GM21381 (cell line): ENCODE data around the gene ATP6V1B1.

Source experiments
- ATAC-seq: cut with Tn5 transposase; IDR thresholded peaks from one replicate; pipeline ENCODE4 v1.9.1; 2021; ENCODE audit warnings: mild to moderate bottlenecking, moderate library complexity; ENCODE audit not compliant: unreplicated experiment

The ATP6V1B1 gene

GRCh38 chr2:70964596-70965386, 29.1 kb downstream of the ATP6V1B1 start:
- ATAC-seq = peak; percentile 91

- ATAC-seq = no peak
Measured at GRCh38 chr2:70965506-70965905, 29.8 kb downstream of the ATP6V1B1 start.

GRCh38 chr2:70966681-70967080, 31.0 kb downstream of the ATP6V1B1 start:
- no peak for ATAC-seq

GRCh38 chr2:70967189-70967588, 31.5 kb downstream of the ATP6V1B1 start:
- no peak for ATAC-seq

- ATAC-seq = no peak
Measured at GRCh38 chr2:70974592-70974991, 38.9 kb downstream of the ATP6V1B1 start.

- no peak for ATAC-seq
Measured at GRCh38 chr2:70975237-70975636, 39.5 kb downstream of the ATP6V1B1 start.

GRCh38 chr2:70977605-70978205, 42.0 kb downstream of the ATP6V1B1 start:
- ATAC-seq = no peak

- ATAC-seq = no peak
Measured at GRCh38 chr2:70978341-70979179, 42.9 kb downstream of the ATP6V1B1 start, which contains the start of gene ANKRD53. ANKRD53 (plus strand) TSS chr2:70978630; CDS start chr2:70978646, 16 bp downstream.

GRCh38 chr2:70979180-70979488, 43.4 kb downstream of the ATP6V1B1 start:
- no peak for ATAC-seq

GRCh38 chr2:70979626-70980025, 43.9 kb downstream of the ATP6V1B1 start:
- no peak for ATAC-seq

GRCh38 chr2:70981421-70981820, 45.7 kb downstream of the ATP6V1B1 start:
- ATAC-seq = no peak

- no peak for ATAC-seq
Measured at GRCh38 chr2:70981866-70982810, 46.4 kb downstream of the ATP6V1B1 start.

GRCh38 chr2:70982971-70983370, 47.3 kb downstream of the ATP6V1B1 start:
- no peak for ATAC-seq

- ATAC-seq = no peak
Measured at GRCh38 chr2:70983506-70984227, 48.0 kb downstream of the ATP6V1B1 start.

- ATAC-seq = no peak
Measured at GRCh38 chr2:70984228-70984575, 48.5 kb downstream of the ATP6V1B1 start.

GRCh38 chr2:70984576-70985282, 49.0 kb downstream of the ATP6V1B1 start:
- ATAC-seq = peak; percentile 93

GRCh38 chr2:70985283-70985688, 49.6 kb downstream of the ATP6V1B1 start:
- ATAC-seq = no peak

GRCh38 chr2:70985956-70986355, 50.3 kb downstream of the ATP6V1B1 start:
- ATAC-seq = no peak

- ATAC-seq = no peak
Measured at GRCh38 chr2:70986499-70987189, 50.9 kb downstream of the ATP6V1B1 start.
